Renal cortex interstitium (tissue), 11 donors: ENCODE data around the gene SCN10A. TPM values are rescaled to one million over a fixed set of nuclear protein-coding genes. Genes with fewer than 3 reads are reported as not detected.

Experiments
- DNase-seq, 11 donors: peaks; one replicate each; pipeline ENCODE4 v3.0.0-alpha.2; 2013; ENCODE audit warnings: low read depth in 9 of 11, low spot score in 4 of 11; ENCODE audit errors: extremely low read depth in 1 of 11
- polyA plus RNA-seq, 3 donors: library from polyadenylated mRNA; unstranded; fragments of 120-200 nt; gene quantifications; one replicate each; pipeline ENCODE4 v1.2.1, GENCODE V29; 2013; ENCODE audit not compliant: insufficient read length in 3 of 3

SCN10A gene
- polyA plus RNA-seq, 3 donors, result not detected

- DNase-seq, result no peak
Measured at GRCh38 chr3:38684546-38684945, 131.5 kb downstream of the SCN10A start.

GRCh38 chr3:38669668-38670067 is 146.3 kb downstream of the SCN10A start:
- no peak for DNase-seq

GRCh38 chr3:38662544-38662943 is 153.5 kb downstream of the SCN10A start:
- DNase-seq, result no peak

- DNase-seq, result no peak
Measured at GRCh38 chr3:38658841-38659240, 157.2 kb downstream of the SCN10A start.

- no peak for DNase-seq
Measured at GRCh38 chr3:38657369-38657768, 158.6 kb downstream of the SCN10A start.

- peak in 6 of 11 donors; percentile 30 to 70 (median 43) for DNase-seq
Measured at GRCh38 chr3:38655708-38656300, 160.2 kb downstream of the SCN10A start.

- DNase-seq, result no peak
Measured at GRCh38 chr3:38653685-38654537, 162.1 kb downstream of the SCN10A start.

- no peak for DNase-seq
Measured at GRCh38 chr3:38652934-38653333, 163.1 kb downstream of the SCN10A start.

GRCh38 chr3:38651153-38651789 is 164.7 kb downstream of the SCN10A start:
- peak in 7 of 11 donors; percentile 42 to 58 (median 55) for DNase-seq

GRCh38 chr3:38650248-38650951 is 165.6 kb downstream of the SCN10A start:
- DNase-seq, result no peak

GRCh38 chr3:38649500-38650247 is 166.3 kb downstream of the SCN10A start, which contains the start of gene SCN5A:
TSS of gene SCN5A (minus strand) at chr3:38649687. CDS start at chr3:38633307, 16,380 bp downstream.
- peak in 3 of 11 donors; percentile 43 to 45 (median 44) for DNase-seq

- no peak for DNase-seq
Measured at GRCh38 chr3:38648659-38649499, 167.1 kb downstream of the SCN10A start.

GRCh38 chr3:38648024-38648658 is 167.9 kb downstream of the SCN10A start:
- DNase-seq, result no peak

GRCh38 chr3:38647217-38647970 is 168.6 kb downstream of the SCN10A start:
- no peak for DNase-seq
